Lower leg skin (tissue), 3 donors: ENCODE results near the gene THSD7B.

Experiments used
- CTCF ChIP-seq, 3 donors: fragments of 450-650 bp; IDR thresholded peaks; one replicate each; pipeline ENCODE4 v1.5.1; 2016; ENCODE audit warnings: antibody characterized with exemption in 3 of 3, mild to moderate bottlenecking in 3 of 3, moderate library complexity in 2 of 3
- POLR2A ChIP-seq, 2 donors: fragments of 450-650 bp; IDR thresholded peaks; one replicate each; pipeline ENCODE4 v1.6.1; 2016 to 2017; ENCODE audit warnings: antibody characterized with exemption in 2 of 2, mild to moderate bottlenecking in 1 of 2, moderate library complexity in 1 of 2

DNA sequence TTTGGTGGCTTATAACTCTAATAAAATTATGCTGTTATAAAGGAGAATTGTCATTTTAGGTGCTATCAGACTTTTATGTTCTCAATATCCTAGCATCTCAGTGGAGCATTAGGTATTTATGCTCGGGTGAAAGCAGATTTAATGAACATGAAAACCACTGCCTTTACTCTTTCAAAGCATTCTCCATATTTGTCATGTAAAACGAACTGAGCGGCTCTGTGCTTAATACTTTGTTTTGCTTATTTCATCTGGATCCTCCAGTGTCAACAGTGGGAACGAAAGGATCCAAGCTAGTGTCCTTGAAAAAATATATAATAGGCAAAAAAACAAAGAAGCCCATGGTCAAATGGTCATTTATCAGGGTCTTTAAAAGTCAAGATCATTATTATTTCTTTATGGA lies 53.5 kb downstream of the THSD7B start:
- TF ChIP-seq CTCF (IDR thresholded peaks at IDR 0.05), result no peak
- TF ChIP-seq POLR2A (IDR thresholded peaks at IDR 0.05), result no peak
